Measurements from ENCODE around the gene OXSR1. TPM values are rescaled to one million over a fixed set of nuclear protein-coding genes. Genes with fewer than 3 reads are reported as not detected.

Gene OXSR1
- total RNA-seq, 1 experiment from 2014 or later = 33.2 TPM

DNA sequence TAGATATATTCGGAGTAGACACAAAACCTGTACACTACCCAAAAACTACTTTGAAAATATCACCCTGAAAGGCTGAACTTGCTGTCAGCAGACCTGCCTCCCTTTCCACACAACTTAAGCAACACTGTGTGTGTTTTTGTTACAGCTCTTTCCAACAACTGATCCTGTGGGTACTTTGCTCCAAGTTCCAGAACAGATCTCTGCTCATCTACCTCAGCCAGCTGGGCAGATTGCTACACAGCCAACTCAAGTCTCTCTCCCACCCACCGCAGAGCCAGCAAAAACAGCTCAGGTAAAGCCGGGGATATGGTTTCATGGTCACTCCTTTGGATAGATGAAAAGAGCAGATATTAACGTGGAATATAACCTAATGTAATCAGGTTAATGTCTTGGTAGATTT, 80.6 kb downstream of the OXSR1 start:
- TF ChIP-seq POLR2AphosphoS5 (IDR thresholded peaks at IDR 0.05; ENCODE audit: low read depth, low read length) (no peak), TCF7L2 (IDR thresholded peaks at IDR 0.05; ENCODE audit: low read depth, low read length) (no peak), SIN3A (IDR thresholded peaks at IDR 0.05; ENCODE audit: borderline replicate concordance, insufficient read depth, low read depth, low read length) (no peak)
- TF ChIP-seq, protein P1, sequence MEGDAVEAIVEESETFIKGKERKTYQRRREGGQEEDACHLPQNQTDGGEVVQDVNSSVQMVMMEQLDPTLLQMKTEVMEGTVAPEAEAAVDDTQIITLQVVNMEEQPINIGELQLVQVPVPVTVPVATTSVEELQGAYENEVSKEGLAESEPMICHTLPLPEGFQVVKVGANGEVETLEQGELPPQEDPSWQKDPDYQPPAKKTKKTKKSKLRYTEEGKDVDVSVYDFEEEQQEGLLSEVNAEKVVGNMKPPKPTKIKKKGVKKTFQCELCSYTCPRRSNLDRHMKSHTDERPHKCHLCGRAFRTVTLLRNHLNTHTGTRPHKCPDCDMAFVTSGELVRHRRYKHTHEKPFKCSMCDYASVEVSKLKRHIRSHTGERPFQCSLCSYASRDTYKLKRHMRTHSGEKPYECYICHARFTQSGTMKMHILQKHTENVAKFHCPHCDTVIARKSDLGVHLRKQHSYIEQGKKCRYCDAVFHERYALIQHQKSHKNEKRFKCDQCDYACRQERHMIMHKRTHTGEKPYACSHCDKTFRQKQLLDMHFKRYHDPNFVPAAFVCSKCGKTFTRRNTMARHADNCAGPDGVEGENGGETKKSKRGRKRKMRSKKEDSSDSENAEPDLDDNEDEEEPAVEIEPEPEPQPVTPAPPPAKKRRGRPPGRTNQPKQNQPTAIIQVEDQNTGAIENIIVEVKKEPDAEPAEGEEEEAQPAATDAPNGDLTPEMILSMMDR (IDR thresholded peaks at IDR 0.05) = no peak
- TF ChIP-seq, protein P2, sequence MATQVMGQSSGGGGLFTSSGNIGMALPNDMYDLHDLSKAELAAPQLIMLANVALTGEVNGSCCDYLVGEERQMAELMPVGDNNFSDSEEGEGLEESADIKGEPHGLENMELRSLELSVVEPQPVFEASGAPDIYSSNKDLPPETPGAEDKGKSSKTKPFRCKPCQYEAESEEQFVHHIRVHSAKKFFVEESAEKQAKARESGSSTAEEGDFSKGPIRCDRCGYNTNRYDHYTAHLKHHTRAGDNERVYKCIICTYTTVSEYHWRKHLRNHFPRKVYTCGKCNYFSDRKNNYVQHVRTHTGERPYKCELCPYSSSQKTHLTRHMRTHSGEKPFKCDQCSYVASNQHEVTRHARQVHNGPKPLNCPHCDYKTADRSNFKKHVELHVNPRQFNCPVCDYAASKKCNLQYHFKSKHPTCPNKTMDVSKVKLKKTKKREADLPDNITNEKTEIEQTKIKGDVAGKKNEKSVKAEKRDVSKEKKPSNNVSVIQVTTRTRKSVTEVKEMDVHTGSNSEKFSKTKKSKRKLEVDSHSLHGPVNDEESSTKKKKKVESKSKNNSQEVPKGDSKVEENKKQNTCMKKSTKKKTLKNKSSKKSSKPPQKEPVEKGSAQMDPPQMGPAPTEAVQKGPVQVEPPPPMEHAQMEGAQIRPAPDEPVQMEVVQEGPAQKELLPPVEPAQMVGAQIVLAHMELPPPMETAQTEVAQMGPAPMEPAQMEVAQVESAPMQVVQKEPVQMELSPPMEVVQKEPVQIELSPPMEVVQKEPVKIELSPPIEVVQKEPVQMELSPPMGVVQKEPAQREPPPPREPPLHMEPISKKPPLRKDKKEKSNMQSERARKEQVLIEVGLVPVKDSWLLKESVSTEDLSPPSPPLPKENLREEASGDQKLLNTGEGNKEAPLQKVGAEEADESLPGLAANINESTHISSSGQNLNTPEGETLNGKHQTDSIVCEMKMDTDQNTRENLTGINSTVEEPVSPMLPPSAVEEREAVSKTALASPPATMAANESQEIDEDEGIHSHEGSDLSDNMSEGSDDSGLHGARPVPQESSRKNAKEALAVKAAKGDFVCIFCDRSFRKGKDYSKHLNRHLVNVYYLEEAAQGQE (IDR thresholded peaks at IDR 0.05; ENCODE audit: insufficient read depth in 1 of 2, low read depth in 2 of 2, low read length in 1 of 2) = no peak
- in situ Hi-C loops (cut with HindIII; ENCODE audit: low pct_unique_long_range_greater_than_20kb, low sequenced_read_pairs) (no loop called here), intact Hi-C loops (cut with micrococcal nuclease; ENCODE audit: unreplicated experiment) (no loop called here)
- ChIA-PET CTCF (no interaction called here), POLR2A (no interaction called here)
- Histone ChIP-seq H3K4me3 (ENCODE audit: low read depth in 2 of 2, low read length in 2 of 2) (no peak overlapping the region), H3K36me3 (ENCODE audit: control insufficient read depth, insufficient read depth, low read length) (peaks cover 13% of the 10 kb centered on the region; the same call in 1 of the 2 replicates), H3K9me3 (ENCODE audit: control insufficient read depth, insufficient read depth, low read depth, low read length) (no peaks in the 10 kb centered on the region), H3K4me1 (ENCODE audit: control insufficient read depth, insufficient read depth, low read length) (no peaks in the 10 kb centered on the region), H3K27ac (ENCODE audit: low read length) (no peak overlapping the region), H3K27me3 (ENCODE audit: control insufficient read depth, insufficient read depth, low read length) (no peaks in the 10 kb centered on the region)
- BruUV-seq (replicated peaks) = no TSS peak
- no peak for DNase-seq (ENCODE audit: low read depth, low spot score)
- ATAC-seq = no peak

DNA sequence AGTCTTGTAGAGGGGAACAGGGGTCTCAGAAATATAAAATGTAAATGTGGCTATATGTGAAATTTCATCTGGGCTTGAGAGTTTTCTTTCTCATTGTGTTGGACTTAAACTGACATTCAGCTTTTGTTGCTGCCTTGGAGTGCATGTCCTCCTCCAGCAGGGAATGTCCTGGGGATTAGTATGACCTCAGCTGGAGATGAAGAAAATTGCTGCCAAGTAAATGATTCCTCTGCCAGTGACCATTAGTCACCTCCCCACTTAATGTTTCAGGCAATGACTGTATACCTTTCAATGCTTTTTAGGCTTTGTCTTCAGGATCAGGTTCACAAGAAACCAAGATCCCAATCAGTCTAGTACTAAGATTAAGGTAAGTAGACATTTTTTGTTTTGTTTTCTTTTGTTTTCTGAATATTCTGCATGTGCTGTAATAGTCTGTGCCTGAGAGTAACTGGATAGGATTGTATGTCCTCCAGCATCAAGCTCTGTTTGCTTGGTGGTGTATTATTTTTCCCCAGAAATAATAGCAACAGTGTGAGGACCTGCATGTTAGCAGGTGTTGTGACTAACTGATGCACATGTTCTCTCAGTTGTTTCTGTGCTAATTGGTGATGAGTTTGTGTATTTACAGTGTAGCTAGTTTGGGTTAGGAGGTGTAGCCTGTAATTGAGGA, 82.2 kb downstream of the OXSR1 start:
- TF ChIP-seq POLR2AphosphoS5 (IDR thresholded peaks at IDR 0.05; ENCODE audit: low read depth, low read length) (no peak), SIN3A (IDR thresholded peaks at IDR 0.05; ENCODE audit: borderline replicate concordance, insufficient read depth, low read depth, low read length) (no peak)
- TF ChIP-seq, protein P2 (IDR thresholded peaks at IDR 0.05; ENCODE audit: insufficient read depth in 1 of 2, low read depth in 2 of 2, low read length in 1 of 2) = no peak
- TF ChIP-seq, protein P1 (IDR thresholded peaks at IDR 0.05) = peak; percentile 19; the same call in 1 of the 2 replicates
- ChIA-PET POLR2A (no interaction called here), CTCF (interaction anchor here (0.6 to 0.7 kb wide), 2 partner anchors 62 to 130 kb away, joined by 3 to 8 read pairs; no protein-coding TSS in a partner anchor)
- in situ Hi-C loops (cut with HindIII; ENCODE audit: low pct_unique_long_range_greater_than_20kb, low sequenced_read_pairs) (no loop called here), intact Hi-C loops (cut with micrococcal nuclease; ENCODE audit: unreplicated experiment) (no loop called here)
- Histone ChIP-seq H3K4me3 (ENCODE audit: low read depth in 2 of 2, low read length in 2 of 2) (no peak overlapping the region), H3K27ac (ENCODE audit: low read length) (no peak overlapping the region), H3K4me1 (ENCODE audit: control insufficient read depth, insufficient read depth, low read length) (no peaks in the 10 kb centered on the region), H3K36me3 (ENCODE audit: control insufficient read depth, insufficient read depth, low read length) (peaks cover 20% of the 10 kb centered on the region), H3K9me3 (ENCODE audit: control insufficient read depth, insufficient read depth, low read depth, low read length) (no peaks in the 10 kb centered on the region), H3K27me3 (ENCODE audit: control insufficient read depth, insufficient read depth, low read length) (no peaks in the 10 kb centered on the region)
- DNase-seq (ENCODE audit: low read depth, low spot score) = peak; percentile 64
- no TSS peak for BruUV-seq (replicated peaks)
- peak; percentile 85 for ATAC-seq

Data from Panc1 (cell line).